Caco-2 (cell line): ENCODE data around the gene SYTL2. TPM values are rescaled to one million over a fixed set of nuclear protein-coding genes. Genes with fewer than 3 reads are reported as not detected.
A peak's percentile ranks its signal among the peaks of the same experiment; 100 is the strongest.

Experiments used
- BruUV-seq: library from RNA; stranded (reverse); fragments of 400-500 nt; replicated peaks from 2 replicates; lab custom pipeline; 2021; lab: Mats Ljungman, UMichigan
- CTCF ChIA-PET: fragments of 300-600 bp; sonication (Branson Sonifier 250); formaldehyde crosslinking; loops from one replicate; lab custom pipeline; 2022; ENCODE audit warnings: antibody characterized with exemption; lab: Charles Lee
- POLR2A ChIA-PET: fragments of 300-600 bp; sonication (Branson Sonifier 250); formaldehyde crosslinking; loops from one replicate; lab custom pipeline; 2022; ENCODE audit warnings: antibody characterized with exemption; lab: Charles Lee
- DNase-seq, 2 experiments: peaks; one replicate each; pipeline versions ENCODE4 v3.0.0 to v3.0.0-alpha.2; 2020 to 2022
- H3K27me3 ChIP-seq: replicated peaks from 2 replicates; pipeline ENCODE4 v1.6.0; 2011; ENCODE audit warnings: low read length; ENCODE audit not compliant: control insufficient read depth, insufficient read depth
- H3K36me3 ChIP-seq: 2 replicates; pipeline ENCODE4 v1.5.1; 2011; ENCODE audit warnings: low read length; ENCODE audit not compliant: control insufficient read depth, insufficient read depth
- H3K4me1 ChIP-seq: fragments of 250-450 bp; sonication (Bioruptor Pico); 2 replicates; pipeline ENCODE4 v1.5.1; 2020; ENCODE audit warnings: mild to moderate bottlenecking
- H3K4me3 ChIP-seq: 2 replicates; pipeline ENCODE4 v1.5.1; 2011; ENCODE audit warnings: low read depth, mild to moderate bottlenecking, control low read depth, low read length
- H3K9me3 ChIP-seq: fragments of 250-450 bp; sonication (Bioruptor Pico); 2 replicates; pipeline ENCODE4 v1.5.1; 2020; ENCODE audit warnings: mild to moderate bottlenecking, moderate library complexity
- H3K27ac Mint-ChIP-seq: one replicate; pipeline ENCODE4 v1.8.0; 2022; ENCODE audit warnings: mixed read lengths; ENCODE audit not compliant: unreplicated experiment
- H3K27me3 Mint-ChIP-seq: one replicate; pipeline ENCODE4 v1.8.0; 2022; ENCODE audit warnings: mixed read lengths; ENCODE audit not compliant: insufficient read depth, unreplicated experiment
- H3K36me3 Mint-ChIP-seq: one replicate; pipeline ENCODE4 v1.8.0; 2022; ENCODE audit warnings: mild to moderate bottlenecking, mixed read lengths; ENCODE audit not compliant: insufficient read depth, unreplicated experiment
- H3K4me1 Mint-ChIP-seq: one replicate; pipeline ENCODE4 v1.8.0; 2022; ENCODE audit warnings: low read depth, mixed read lengths; ENCODE audit not compliant: unreplicated experiment
- H3K4me3 Mint-ChIP-seq: one replicate; pipeline ENCODE4 v1.8.0; 2022; ENCODE audit warnings: mild to moderate bottlenecking, moderate library complexity, mixed read lengths; ENCODE audit not compliant: unreplicated experiment
- H3K9me3 Mint-ChIP-seq: one replicate; pipeline ENCODE4 v1.8.0; 2022; ENCODE audit warnings: mixed read lengths; ENCODE audit not compliant: unreplicated experiment
- intact Hi-C: fragments of 100-400 bp; cut with micrococcal nuclease; formaldehyde crosslinking; loops from one replicate; pipeline ENCODE4 v1.10.0; 2022; ENCODE audit not compliant: unreplicated experiment
- total RNA-seq: library from RNA; stranded (reverse); gene quantifications from 2 replicates; pipeline ENCODE4 v1.2.3, GENCODE V29; 2022
- TF ChIP-seq, protein P1 (sequence below), 2 experiments: fragments of 200-600 bp in 1 of 2; IDR thresholded peaks; 1 replicate in 1 of 2; 2 replicates in 1 of 2; pipeline versions ENCODE4 v1.5.1 to v1.8.0; 2011 to 2022; ENCODE audit warnings: antibody characterized with exemption in 1 of 2, control low read depth in 1 of 2, inconsistent platforms in 1 of 2, low read depth in 1 of 2, low read length in 1 of 2, mild to moderate bottlenecking in 1 of 2, moderate library complexity in 1 of 2; ENCODE audit not compliant: insufficient read depth in 1 of 2, severe bottlenecking in 1 of 2, unreplicated experiment in 1 of 2

Gene SYTL2
- total RNA-seq, 1 experiment from 2014 or later = 110 TPM

DNA sequence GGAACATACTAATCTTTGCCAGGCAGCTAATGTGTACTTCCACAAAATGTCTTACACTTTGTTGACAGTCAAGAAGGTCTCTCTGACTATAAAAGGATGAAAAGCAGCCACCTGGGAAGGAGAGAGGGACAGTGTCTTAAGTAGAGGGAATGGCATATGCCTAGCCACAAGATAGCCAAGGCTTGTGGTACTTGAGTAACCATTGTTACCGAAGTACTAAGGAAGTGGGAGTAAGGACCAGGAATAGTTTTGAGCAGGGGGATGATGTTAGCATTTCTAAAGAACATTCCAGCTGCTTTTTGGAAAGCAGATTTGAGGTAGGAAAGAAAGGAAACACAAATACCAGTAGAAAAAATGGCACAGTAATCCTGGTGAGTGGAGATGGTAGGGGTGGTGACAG, 159.8 kb downstream of the SYTL2 start:
- Mint-ChIP-seq H3K36me3 (peaks cover 42% of the 10 kb centered on the region), H3K4me1 (peaks cover 32% of the 10 kb centered on the region), H3K4me3 (no peak overlapping the region), H3K27ac (no peak overlapping the region), H3K27me3 (no peaks in the 10 kb centered on the region), H3K9me3 (no peaks in the 10 kb centered on the region)
- Histone ChIP-seq H3K4me1 (peaks cover 31% of the 10 kb centered on the region), H3K36me3 (peaks cover 2% of the 10 kb centered on the region; the same call in 1 of the 2 replicates), H3K9me3 (no peaks in the 10 kb centered on the region), H3K4me3 (no peak overlapping the region), H3K27me3 (no peaks in the 10 kb centered on the region)
- no TSS peak for BruUV-seq
- TF ChIP-seq, protein P1, sequence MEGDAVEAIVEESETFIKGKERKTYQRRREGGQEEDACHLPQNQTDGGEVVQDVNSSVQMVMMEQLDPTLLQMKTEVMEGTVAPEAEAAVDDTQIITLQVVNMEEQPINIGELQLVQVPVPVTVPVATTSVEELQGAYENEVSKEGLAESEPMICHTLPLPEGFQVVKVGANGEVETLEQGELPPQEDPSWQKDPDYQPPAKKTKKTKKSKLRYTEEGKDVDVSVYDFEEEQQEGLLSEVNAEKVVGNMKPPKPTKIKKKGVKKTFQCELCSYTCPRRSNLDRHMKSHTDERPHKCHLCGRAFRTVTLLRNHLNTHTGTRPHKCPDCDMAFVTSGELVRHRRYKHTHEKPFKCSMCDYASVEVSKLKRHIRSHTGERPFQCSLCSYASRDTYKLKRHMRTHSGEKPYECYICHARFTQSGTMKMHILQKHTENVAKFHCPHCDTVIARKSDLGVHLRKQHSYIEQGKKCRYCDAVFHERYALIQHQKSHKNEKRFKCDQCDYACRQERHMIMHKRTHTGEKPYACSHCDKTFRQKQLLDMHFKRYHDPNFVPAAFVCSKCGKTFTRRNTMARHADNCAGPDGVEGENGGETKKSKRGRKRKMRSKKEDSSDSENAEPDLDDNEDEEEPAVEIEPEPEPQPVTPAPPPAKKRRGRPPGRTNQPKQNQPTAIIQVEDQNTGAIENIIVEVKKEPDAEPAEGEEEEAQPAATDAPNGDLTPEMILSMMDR (IDR thresholded peaks at IDR 0.05; ENCODE audit: insufficient read depth in 1 of 2, low read depth in 1 of 2, low read length in 1 of 2, severe bottlenecking in 1 of 2, unreplicated experiment in 1 of 2) = no peak
- ChIA-PET CTCF (interaction anchor here (0.6 kb wide), 1 partner anchor 175 kb away, joined by 3 read pairs; no protein-coding TSS in a partner anchor), POLR2A (no interaction called here)
- intact Hi-C loops = no loop called here
- no peak for DNase-seq

DNA sequence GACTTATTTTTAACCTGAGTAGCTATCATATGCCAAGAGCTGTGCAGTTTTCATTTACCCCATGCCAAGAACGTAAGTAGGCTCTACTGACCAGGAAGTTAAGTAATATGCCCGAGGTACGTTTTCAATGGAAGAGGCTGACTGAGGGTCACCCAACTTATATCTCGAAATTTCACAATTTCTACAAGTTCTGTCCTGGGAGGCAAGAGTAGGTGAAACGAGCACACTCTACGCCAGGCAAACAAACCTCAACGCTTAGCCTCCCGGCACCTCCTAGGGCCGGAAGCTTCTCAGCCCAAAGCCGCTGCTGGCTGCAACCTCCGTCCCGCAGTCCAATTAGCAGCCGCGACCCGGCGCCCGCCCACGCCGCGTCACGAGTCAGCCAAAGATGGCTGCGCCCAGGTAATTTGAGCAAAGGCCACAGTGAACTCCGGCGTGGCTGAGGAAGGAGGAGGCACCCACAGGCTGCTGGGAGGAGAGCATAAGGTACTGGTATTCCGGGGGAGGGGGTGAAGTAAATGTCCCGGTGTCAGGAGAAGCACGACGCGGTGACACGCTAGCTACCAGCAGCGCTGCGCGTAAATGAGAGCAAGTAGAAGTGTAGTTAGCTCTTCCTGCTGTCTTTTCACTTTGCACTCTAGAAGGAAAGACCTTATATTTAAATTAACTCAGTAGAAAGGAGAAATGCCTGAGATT, 163.2 kb downstream of the SYTL2 start, which contains the start of gene TMEM126A:
Gene TMEM126A, plus strand, starts transcription at position 364 of the 696 bp plus-strand sequence. CDS start 2,289 bp downstream, outside the sequence.
- intact Hi-C loops = loop anchor here (1.0 kb wide), 4 partner anchors 9 to 52 kb away; partner anchors contain the start of gene TMEM126B
- peaks cover 25% of the 10 kb centered on the region for H3K36me3 Mint-ChIP-seq
- ChIA-PET CTCF (interaction anchor here (0.7 to 1.8 kb wide), 6 partner anchors 13 to 546 kb away, joined by 3 to 11 read pairs (median 3); partner anchors contain the start of genes CREBZF and TMEM126B), POLR2A (interaction anchor here (0.6 to 3.2 kb wide), 12 partner anchors 10 to 923 kb away, joined by 3 to 38 read pairs (median 7); partner anchors contain the start of genes CCDC89, CREBZF, DLG2 and TMEM126B)
- Histone ChIP-seq H3K36me3 (peaks cover 2% of the 10 kb centered on the region; the same call in 1 of the 2 replicates), H3K27me3 (no peaks in the 10 kb centered on the region), H3K4me1 (peaks cover 22% of the 10 kb centered on the region), H3K9me3 (no peaks in the 10 kb centered on the region), H3K4me3 (peak within 1 kb of the TSS; percentile 49)
- H3K27ac Mint-ChIP-seq = peak within 1 kb of the TSS; percentile 87
- peak; percentile 99 for DNase-seq
- H3K27me3 Mint-ChIP-seq = no peaks in the 10 kb centered on the region
- BruUV-seq = no TSS peak
- H3K4me3 Mint-ChIP-seq = peak within 1 kb of the TSS; percentile 81
- TF ChIP-seq, protein P1 (IDR thresholded peaks at IDR 0.05; ENCODE audit: insufficient read depth in 1 of 2, low read depth in 1 of 2, low read length in 1 of 2, severe bottlenecking in 1 of 2, unreplicated experiment in 1 of 2) = no peak
- peaks cover 36% of the 10 kb centered on the region for H3K4me1 Mint-ChIP-seq
- H3K9me3 Mint-ChIP-seq = no peaks in the 10 kb centered on the region

DNA sequence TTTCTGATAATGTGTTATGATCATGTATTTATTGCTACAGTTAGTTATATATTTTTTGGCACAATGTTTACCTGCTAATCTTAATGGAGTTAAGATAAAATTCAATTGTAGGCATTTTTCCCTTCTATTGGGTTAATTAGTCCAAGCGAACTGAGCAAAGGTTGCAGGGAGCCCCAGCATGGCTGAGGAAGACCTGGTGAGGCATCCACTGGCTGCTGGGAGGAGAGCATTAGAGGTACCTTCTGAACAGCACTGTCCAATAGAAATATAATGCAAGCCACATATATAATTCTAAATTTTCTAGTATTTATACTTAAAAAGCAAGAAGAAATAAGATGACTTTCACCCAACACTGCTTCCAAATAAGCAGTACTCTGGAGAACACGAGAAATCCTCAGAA, 163.9 kb downstream of the SYTL2 start:
- no TSS peak for BruUV-seq
- ChIA-PET POLR2A (interaction anchor here (0.8 to 3.2 kb wide), 9 partner anchors 9 to 141 kb away, joined by 3 to 38 read pairs (median 9); partner anchors contain the start of genes CCDC89, CREBZF, DLG2 and TMEM126B), CTCF (interaction anchor here (0.7 to 1.8 kb wide), 6 partner anchors 12 to 546 kb away, joined by 3 to 11 read pairs (median 3); partner anchors contain the start of genes CREBZF and TMEM126B)
- Mint-ChIP-seq H3K27ac (peak overlapping the region; percentile 87), H3K9me3 (no peaks in the 10 kb centered on the region), H3K4me3 (peak overlapping the region; percentile 81), H3K27me3 (no peaks in the 10 kb centered on the region), H3K36me3 (peaks cover 25% of the 10 kb centered on the region), H3K4me1 (peaks cover 36% of the 10 kb centered on the region)
- intact Hi-C loops = loop anchor here (1.0 kb wide), 2 partner anchors 19 to 52 kb away; partner anchors contain the start of gene TMEM126B
- TF ChIP-seq, protein P1 (IDR thresholded peaks at IDR 0.05; ENCODE audit: insufficient read depth in 1 of 2, low read depth in 1 of 2, low read length in 1 of 2, severe bottlenecking in 1 of 2, unreplicated experiment in 1 of 2) = no peak
- Histone ChIP-seq H3K9me3 (no peaks in the 10 kb centered on the region), H3K4me3 (peak overlapping the region; percentile 49), H3K4me1 (peaks cover 22% of the 10 kb centered on the region), H3K27me3 (no peaks in the 10 kb centered on the region), H3K36me3 (peaks cover 2% of the 10 kb centered on the region; the same call in 1 of the 2 replicates)
- DNase-seq = no peak
